ENCODE measurements around the gene ALDH3A2.

GRCh38 chr17:19672009-19672750, 23.6 kb downstream of the ALDH3A2 start:
- TF ChIP-seq, protein P1, sequence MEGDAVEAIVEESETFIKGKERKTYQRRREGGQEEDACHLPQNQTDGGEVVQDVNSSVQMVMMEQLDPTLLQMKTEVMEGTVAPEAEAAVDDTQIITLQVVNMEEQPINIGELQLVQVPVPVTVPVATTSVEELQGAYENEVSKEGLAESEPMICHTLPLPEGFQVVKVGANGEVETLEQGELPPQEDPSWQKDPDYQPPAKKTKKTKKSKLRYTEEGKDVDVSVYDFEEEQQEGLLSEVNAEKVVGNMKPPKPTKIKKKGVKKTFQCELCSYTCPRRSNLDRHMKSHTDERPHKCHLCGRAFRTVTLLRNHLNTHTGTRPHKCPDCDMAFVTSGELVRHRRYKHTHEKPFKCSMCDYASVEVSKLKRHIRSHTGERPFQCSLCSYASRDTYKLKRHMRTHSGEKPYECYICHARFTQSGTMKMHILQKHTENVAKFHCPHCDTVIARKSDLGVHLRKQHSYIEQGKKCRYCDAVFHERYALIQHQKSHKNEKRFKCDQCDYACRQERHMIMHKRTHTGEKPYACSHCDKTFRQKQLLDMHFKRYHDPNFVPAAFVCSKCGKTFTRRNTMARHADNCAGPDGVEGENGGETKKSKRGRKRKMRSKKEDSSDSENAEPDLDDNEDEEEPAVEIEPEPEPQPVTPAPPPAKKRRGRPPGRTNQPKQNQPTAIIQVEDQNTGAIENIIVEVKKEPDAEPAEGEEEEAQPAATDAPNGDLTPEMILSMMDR (IDR thresholded peaks at IDR 0.05; ENCODE audit: control extremely low read depth in 1 of 3, insufficient read depth in 1 of 3, low read depth in 1 of 3, low read length in 3 of 3), result no peak
- no peak for TF ChIP-seq RNF2 (IDR thresholded peaks at IDR 0.05; ENCODE audit: borderline replicate concordance, low read depth, low read length, missing control alignments, poor library complexity, severe bottlenecking)

All from H1 (cell line).